Memory B cell (primary cell): ENCODE measurements around the gene PIP5K1C.

Source experiments
- ATAC-seq: fragments of 150-1000 bp; cut with Tn5 transposase; 2 replicates; pipeline ENCODE4 v1.10.0; 2021; ENCODE audit warnings: low read depth, mild to moderate bottlenecking, moderate library complexity
- DNase-seq, 2 donors: peaks; one replicate each; pipeline ENCODE4 v3.0.0; 2022; ENCODE audit warnings: low spot score in 2 of 2
- H3K27ac Mint-ChIP-seq: one replicate; pipeline ENCODE4 v1.8.0; 2022; ENCODE audit warnings: mild to moderate bottlenecking, moderate library complexity, mixed read lengths
- H3K27me3 Mint-ChIP-seq: one replicate; pipeline ENCODE4 v1.8.0; 2022; ENCODE audit warnings: mixed read lengths
- H3K36me3 Mint-ChIP-seq: one replicate; pipeline ENCODE4 v1.8.0; 2022; ENCODE audit warnings: mild to moderate bottlenecking, mixed read lengths
- H3K4me1 Mint-ChIP-seq: one replicate; pipeline ENCODE4 v1.8.0; 2022; ENCODE audit warnings: mixed read lengths
- H3K4me3 Mint-ChIP-seq: one replicate; pipeline ENCODE4 v1.8.0; 2022; ENCODE audit warnings: mild to moderate bottlenecking, moderate library complexity, mixed read lengths
- H3K9me3 Mint-ChIP-seq: one replicate; pipeline ENCODE4 v1.8.0; 2022; ENCODE audit warnings: mixed read lengths

The PIP5K1C gene

DNA sequence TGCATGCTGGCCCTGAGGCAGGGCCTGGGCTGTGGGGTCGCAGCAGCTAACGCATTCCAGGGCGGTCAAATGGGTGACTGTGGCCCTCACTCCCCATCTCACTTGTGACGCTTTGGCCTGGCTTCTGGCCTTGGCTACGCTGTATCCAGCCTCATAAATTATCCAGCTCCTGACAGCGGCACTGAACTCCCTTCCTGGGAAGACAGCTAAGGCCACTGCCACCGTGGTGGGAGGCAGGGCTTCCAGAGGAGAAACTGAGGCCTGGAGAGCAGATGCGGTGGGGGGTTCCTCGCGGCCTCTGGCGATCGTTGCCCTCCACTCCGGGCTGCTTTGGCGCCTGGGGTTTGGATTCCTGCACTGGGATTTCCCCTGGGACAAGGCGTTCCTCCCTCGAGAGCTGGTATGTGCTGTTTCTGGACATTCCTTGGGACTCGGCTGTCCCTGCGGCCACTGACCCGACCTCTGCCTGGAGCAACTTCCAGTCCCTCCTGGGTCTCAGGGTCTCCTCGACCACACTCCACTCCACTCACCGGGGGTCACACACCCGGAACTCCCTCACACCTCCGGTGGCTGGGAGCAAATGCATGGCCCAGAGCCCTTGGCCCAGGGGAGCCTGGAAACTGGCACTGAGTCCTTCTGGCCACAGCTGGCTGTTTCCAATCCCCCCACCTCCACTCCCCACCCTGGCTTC is 97.0 kb downstream of the PIP5K1C start:
- peaks cover 8% of the 10 kb centered on the region for H3K27me3 Mint-ChIP-seq
- H3K4me3 Mint-ChIP-seq: no peak overlapping the region
- peaks cover 10% of the 10 kb centered on the region for H3K4me1 Mint-ChIP-seq
- ATAC-seq (no peak), DNase-seq (no peak)
- H3K36me3 Mint-ChIP-seq: no peaks in the 10 kb centered on the region
- no peaks in the 10 kb centered on the region for H3K9me3 Mint-ChIP-seq
- H3K27ac Mint-ChIP-seq: no peak overlapping the region

DNA sequence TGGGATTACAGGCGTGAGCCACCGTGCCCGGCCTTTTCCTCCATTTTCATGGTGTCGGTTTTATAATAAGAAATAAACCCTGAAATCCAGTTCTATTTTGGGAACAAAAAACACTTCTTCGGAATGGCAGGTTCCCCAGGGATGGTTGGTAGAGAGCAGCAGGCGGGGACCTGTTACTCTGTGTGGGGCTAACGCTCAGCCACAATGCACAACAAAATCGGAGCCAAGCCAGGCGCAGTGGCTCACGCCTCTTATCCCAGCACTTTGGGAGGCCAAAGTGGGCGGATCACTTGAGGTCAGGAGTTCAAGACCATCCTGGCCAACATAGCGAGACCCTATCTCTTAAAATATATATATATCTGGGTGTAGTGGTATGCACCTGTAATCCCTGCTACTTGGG is 99.2 kb downstream of the PIP5K1C start:
- no peak overlapping the region for H3K4me3 Mint-ChIP-seq
- H3K27ac Mint-ChIP-seq: no peak overlapping the region
- no peaks in the 10 kb centered on the region for H3K4me1 Mint-ChIP-seq
- peaks cover 3% of the 10 kb centered on the region for H3K27me3 Mint-ChIP-seq
- H3K9me3 Mint-ChIP-seq: no peaks in the 10 kb centered on the region
- H3K36me3 Mint-ChIP-seq: no peaks in the 10 kb centered on the region
- DNase-seq: no peak
- no peak for ATAC-seq

DNA sequence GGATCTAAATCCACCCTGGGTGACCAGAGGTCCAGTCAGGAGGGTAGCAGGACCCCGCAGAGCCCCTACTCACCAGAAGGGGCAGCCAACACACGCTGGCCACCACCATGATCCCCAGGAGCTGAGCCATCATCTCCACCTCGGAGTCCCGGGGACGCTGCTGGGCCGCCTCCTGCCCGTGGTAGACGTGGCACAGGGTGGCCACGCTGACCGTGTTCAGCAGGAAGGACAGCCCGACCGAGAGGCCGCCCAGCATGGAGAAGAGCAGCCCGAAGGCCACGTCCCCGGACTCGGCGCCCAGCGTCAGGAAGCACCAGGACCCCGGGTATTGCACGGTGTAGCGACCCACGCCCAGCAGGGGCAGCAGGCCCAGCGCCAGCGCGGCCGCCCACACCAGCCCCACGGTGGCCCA is 100.5 kb downstream of the PIP5K1C start:
- Mint-ChIP-seq H3K27me3 (peaks cover 3% of the 10 kb centered on the region), H3K9me3 (no peaks in the 10 kb centered on the region), H3K4me3 (no peak overlapping the region), H3K4me1 (no peaks in the 10 kb centered on the region), H3K27ac (no peak overlapping the region), H3K36me3 (no peaks in the 10 kb centered on the region)
- DNase-seq: no peak
- no peak for ATAC-seq

DNA sequence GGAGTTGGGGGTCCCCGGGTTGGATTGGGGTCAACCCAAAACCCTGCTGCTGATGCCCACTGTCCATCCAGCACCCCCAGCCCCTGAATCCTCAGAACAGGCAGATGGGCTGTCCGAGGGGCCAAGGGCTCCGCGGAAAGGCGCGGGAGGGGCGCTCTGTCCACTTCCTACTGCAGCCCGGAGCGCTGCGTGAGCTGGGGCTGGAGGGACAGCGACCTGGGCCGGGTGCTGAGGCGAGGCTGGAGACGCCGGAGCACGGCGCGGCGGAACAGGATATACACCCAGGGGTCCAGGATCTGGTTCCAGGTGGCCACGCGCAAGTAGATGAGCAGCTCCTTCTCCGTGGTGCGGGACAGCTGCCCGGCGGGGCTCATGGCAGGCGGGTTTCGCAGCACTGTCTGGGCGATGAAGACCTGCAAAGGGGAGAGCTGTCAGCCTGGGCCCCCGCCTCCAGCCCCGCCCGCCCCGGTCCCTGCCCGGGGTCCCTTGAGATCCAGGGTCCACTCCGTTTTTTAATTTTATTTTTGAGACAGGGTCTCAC is 104.7 kb downstream of the PIP5K1C start:
- H3K9me3 Mint-ChIP-seq: no peaks in the 10 kb centered on the region
- peaks cover 5% of the 10 kb centered on the region for H3K27me3 Mint-ChIP-seq
- H3K4me1 Mint-ChIP-seq: no peaks in the 10 kb centered on the region
- no peaks in the 10 kb centered on the region for H3K36me3 Mint-ChIP-seq
- H3K27ac Mint-ChIP-seq: no peak overlapping the region
- no peak overlapping the region for H3K4me3 Mint-ChIP-seq
- DNase-seq: no peak
- no peak for ATAC-seq

GRCh38 chr19:3593156-3593555 is 107.1 kb downstream of the PIP5K1C start:
- Mint-ChIP-seq H3K4me3 (no peak overlapping the region), H3K27ac (no peak overlapping the region), H3K9me3 (no peaks in the 10 kb centered on the region), H3K36me3 (no peaks in the 10 kb centered on the region), H3K4me1 (no peaks in the 10 kb centered on the region), H3K27me3 (peaks cover 6% of the 10 kb centered on the region)
- DNase-seq (no peak), ATAC-seq (no peak)

GRCh38 chr19:3591876-3592613 is 108.2 kb downstream of the PIP5K1C start:
- no peak for ATAC-seq
- no peak overlapping the region for H3K4me3 Mint-ChIP-seq
- DNase-seq: no peak
- H3K27ac Mint-ChIP-seq: no peak overlapping the region
- H3K27me3 Mint-ChIP-seq: peaks cover 3% of the 10 kb centered on the region
- no peaks in the 10 kb centered on the region for H3K9me3 Mint-ChIP-seq
- no peaks in the 10 kb centered on the region for H3K36me3 Mint-ChIP-seq
- H3K4me1 Mint-ChIP-seq: no peaks in the 10 kb centered on the region

DNA sequence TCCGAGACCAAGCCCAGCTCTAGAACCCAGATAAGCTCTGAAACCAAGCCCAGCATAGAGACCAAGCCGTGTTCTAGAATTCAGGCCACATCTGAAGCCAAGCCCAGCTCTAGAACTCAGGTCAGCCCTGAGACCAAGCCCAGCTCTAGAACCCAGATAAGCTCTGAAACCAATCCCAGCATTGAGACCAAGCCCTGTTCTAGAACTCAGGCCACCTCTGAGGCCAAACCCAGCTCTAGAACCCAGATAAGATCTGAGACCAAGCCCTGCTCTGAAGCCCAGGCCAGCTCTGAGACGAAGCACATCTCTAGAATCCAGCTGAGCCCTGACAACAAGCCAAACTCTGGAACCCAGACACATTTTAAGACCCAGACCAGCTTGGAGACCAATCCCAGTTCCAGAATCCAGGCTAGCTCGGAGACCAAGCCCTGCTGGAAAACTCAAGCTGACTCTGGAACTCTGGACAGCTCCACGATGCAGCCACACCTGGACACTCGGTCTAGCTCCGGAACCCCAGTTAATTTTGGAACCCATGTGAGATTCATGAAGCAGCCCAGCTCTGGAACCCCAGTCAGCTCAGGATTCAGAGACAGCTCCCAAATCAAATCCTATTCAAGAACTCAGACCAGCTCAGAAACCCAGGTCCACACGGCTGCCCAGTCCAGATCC is 109.1 kb downstream of the PIP5K1C start:
- peaks cover 3% of the 10 kb centered on the region for H3K27me3 Mint-ChIP-seq
- H3K4me3 Mint-ChIP-seq: no peak overlapping the region
- no peak overlapping the region for H3K27ac Mint-ChIP-seq
- no peaks in the 10 kb centered on the region for H3K9me3 Mint-ChIP-seq
- no peaks in the 10 kb centered on the region for H3K4me1 Mint-ChIP-seq
- H3K36me3 Mint-ChIP-seq: no peaks in the 10 kb centered on the region
- no peak for DNase-seq
- no peak for ATAC-seq

- H3K4me3 Mint-ChIP-seq: no peak overlapping the region
- DNase-seq: no peak
- no peak for ATAC-seq
- H3K36me3 Mint-ChIP-seq: no peaks in the 10 kb centered on the region
- H3K9me3 Mint-ChIP-seq: no peaks in the 10 kb centered on the region
- no peaks in the 10 kb centered on the region for H3K4me1 Mint-ChIP-seq
- no peak overlapping the region for H3K27ac Mint-ChIP-seq
- H3K27me3 Mint-ChIP-seq: peaks cover 3% of the 10 kb centered on the region
Measured at GRCh38 chr19:3589949-3590348, 110.3 kb downstream of the PIP5K1C start.

- ATAC-seq (no peak), DNase-seq (no peak)
- Mint-ChIP-seq H3K9me3 (no peaks in the 10 kb centered on the region), H3K27me3 (peaks cover 3% of the 10 kb centered on the region), H3K27ac (no peak overlapping the region), H3K4me1 (no peaks in the 10 kb centered on the region), H3K4me3 (no peak overlapping the region), H3K36me3 (no peaks in the 10 kb centered on the region)
Measured at GRCh38 chr19:3589439-3589838, 110.8 kb downstream of the PIP5K1C start.

GRCh38 chr19:3586707-3587346 is 113.4 kb downstream of the PIP5K1C start:
- no peaks in the 10 kb centered on the region for H3K9me3 Mint-ChIP-seq
- H3K36me3 Mint-ChIP-seq: no peaks in the 10 kb centered on the region
- ATAC-seq: no peak
- no peak for DNase-seq
- H3K27ac Mint-ChIP-seq: no peak overlapping the region
- no peaks in the 10 kb centered on the region for H3K4me1 Mint-ChIP-seq
- peaks cover 3% of the 10 kb centered on the region for H3K27me3 Mint-ChIP-seq
- H3K4me3 Mint-ChIP-seq: no peak overlapping the region

GRCh38 chr19:3586127-3586626 is 114.1 kb downstream of the PIP5K1C start:
- no peak overlapping the region for H3K4me3 Mint-ChIP-seq
- no peaks in the 10 kb centered on the region for H3K9me3 Mint-ChIP-seq
- no peaks in the 10 kb centered on the region for H3K36me3 Mint-ChIP-seq
- peak; percentile 27 for ATAC-seq
- H3K27ac Mint-ChIP-seq: no peak overlapping the region
- H3K27me3 Mint-ChIP-seq: peaks cover 3% of the 10 kb centered on the region
- no peaks in the 10 kb centered on the region for H3K4me1 Mint-ChIP-seq
- peak in 1 of 2 donors; percentile 42 for DNase-seq

GRCh38 chr19:3585301-3586126 is 114.8 kb downstream of the PIP5K1C start, which contains the start of gene GIPC3:
GIPC3 (plus strand) TSS chr19:3585478; CDS start chr19:3585598, 120 bp downstream.
- DNase-seq (no peak), ATAC-seq (no peak)
- Mint-ChIP-seq H3K27me3 (peaks cover 3% of the 10 kb centered on the region), H3K27ac (no peak within 1 kb of the TSS), H3K9me3 (no peaks in the 10 kb centered on the region), H3K4me3 (no peak within 1 kb of the TSS), H3K36me3 (no peaks in the 10 kb centered on the region), H3K4me1 (no peaks in the 10 kb centered on the region)
